BLaER1 (cell line): ENCODE data around the gene CLIP1.

Experiments used
- H3K27ac ChIP-seq: shearing (Covaris generic); formaldehyde crosslinking; 2 replicates; pipeline ENCODE4 v1.8.1; 2022
- H3K27me3 ChIP-seq: shearing (Covaris generic); formaldehyde crosslinking; 2 replicates; pipeline ENCODE4 v1.8.1; 2022
- H3K36me3 ChIP-seq: shearing (Covaris generic); formaldehyde crosslinking; 2 replicates; pipeline ENCODE4 v1.8.1; 2022
- H3K4me1 ChIP-seq: shearing (Covaris generic); formaldehyde crosslinking; 2 replicates; pipeline ENCODE4 v1.8.1; 2022
- H3K4me2 ChIP-seq: shearing (Covaris generic); formaldehyde crosslinking; 2 replicates; pipeline ENCODE4 v1.8.1; 2022
- H3K4me3 ChIP-seq: shearing (Covaris generic); formaldehyde crosslinking; 2 replicates; pipeline ENCODE4 v1.8.1; 2022
- H3K9ac ChIP-seq: shearing (Covaris generic); formaldehyde crosslinking; 2 replicates; pipeline ENCODE4 v1.8.1; 2022
- H3K9me3 ChIP-seq: shearing (Covaris generic); formaldehyde crosslinking; 2 replicates; pipeline ENCODE4 v1.8.1; 2022
- H4K20me1 ChIP-seq: shearing (Covaris generic); formaldehyde crosslinking; 2 replicates; pipeline ENCODE4 v1.8.1; 2022
- Cebpa-rat ChIP-seq: shearing (Covaris generic); IDR thresholded peaks from 2 replicates; pipeline ENCODE4 v1.8.1; 2022

Gene CLIP1

DNA sequence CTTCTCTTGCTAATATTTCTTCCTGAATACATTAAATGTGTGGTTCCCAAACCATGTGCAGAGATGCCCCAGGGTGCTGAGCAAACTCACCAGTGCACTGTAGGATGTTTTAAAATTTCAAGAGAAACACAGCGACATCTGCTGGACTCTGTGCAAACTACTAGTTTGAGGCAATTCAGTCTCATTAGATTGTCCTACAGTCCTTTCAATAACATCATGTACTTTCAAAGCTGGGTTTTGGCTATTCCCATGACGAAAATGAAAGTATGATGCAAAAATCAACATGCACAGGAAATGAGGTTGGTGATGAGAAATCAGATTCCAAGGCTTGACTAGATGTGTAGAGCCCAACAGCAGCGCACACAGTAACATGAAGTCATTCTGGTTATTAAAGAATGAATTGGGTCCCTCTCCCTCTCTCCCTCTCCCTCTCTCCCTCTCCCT is 66.3 kb downstream of the CLIP1 start:
- Histone ChIP-seq H3K4me1 (no peaks in the 10 kb centered on the region), H3K27ac (no peak overlapping the region), H3K27me3 (no peaks in the 10 kb centered on the region), H3K9ac (no peak overlapping the region), H3K9me3 (no peaks in the 10 kb centered on the region), H3K4me3 (no peak overlapping the region), H4K20me1 (no peaks in the 10 kb centered on the region), H3K36me3 (peaks cover 72% of the 10 kb centered on the region), H3K4me2 (no peak overlapping the region)
- TF ChIP-seq Cebpa-rat: no peak

DNA sequence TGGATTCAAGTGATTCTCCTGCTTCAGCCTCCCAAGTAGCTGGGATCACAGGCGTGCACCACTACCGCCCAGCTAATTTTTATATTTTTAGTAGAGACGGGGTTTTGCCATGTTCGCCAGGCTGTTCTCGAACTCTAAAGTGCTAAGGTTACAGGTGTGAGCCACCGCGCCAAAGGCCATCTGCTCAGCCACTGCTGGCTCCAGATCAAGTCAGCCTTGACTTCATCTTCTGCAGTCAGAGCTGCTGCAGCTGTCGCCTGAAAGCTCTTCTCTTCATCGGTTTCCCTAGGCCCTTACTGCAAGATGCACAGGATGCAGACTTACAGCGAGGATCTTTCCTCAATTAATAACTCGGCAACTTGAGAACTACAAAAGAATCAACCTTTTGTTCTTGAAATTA is 66.8 kb downstream of the CLIP1 start:
- no peak for TF ChIP-seq Cebpa-rat
- Histone ChIP-seq H3K27me3 (no peaks in the 10 kb centered on the region), H3K4me2 (no peak overlapping the region), H3K9me3 (no peaks in the 10 kb centered on the region), H3K36me3 (peaks cover 67% of the 10 kb centered on the region), H3K4me3 (no peak overlapping the region), H3K27ac (no peak overlapping the region), H4K20me1 (no peaks in the 10 kb centered on the region), H3K9ac (no peak overlapping the region), H3K4me1 (no peaks in the 10 kb centered on the region)

DNA sequence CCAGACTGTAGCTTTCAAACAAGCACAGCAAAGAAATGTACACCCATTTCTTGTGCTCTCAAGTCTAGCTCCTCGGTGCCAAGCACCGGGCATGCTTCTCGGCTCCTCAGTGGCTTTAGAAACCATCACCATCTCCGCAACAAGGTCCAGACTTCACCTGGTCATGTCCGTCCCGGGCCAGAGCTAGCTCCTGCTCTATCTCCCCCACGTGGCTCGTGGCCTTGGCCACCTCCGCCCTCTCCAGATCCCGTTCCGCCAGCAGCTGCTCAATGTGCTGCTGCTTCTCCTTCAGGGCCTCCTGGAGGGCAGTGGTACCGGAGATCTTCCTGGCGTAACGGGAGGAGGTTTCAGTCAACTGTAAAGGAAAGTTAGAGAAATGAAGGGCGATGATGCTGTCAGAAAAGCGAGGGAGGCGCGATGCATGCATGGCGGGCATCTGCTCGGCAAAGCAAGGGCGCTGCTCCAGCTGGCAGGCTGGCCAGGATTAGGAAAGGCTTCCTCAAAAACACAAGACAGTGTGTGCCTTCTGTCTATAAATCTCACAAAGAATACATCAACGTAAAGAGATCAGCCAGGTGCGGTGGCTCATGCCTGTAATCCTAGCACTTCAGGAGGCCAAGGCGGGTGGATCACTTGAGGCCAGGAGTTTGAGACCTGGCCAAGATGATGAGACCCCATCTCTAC is 67.4 kb downstream of the CLIP1 start:
- Histone ChIP-seq H3K4me3 (no peak overlapping the region), H3K36me3 (peaks cover 66% of the 10 kb centered on the region), H3K9ac (no peak overlapping the region), H3K27me3 (no peaks in the 10 kb centered on the region), H4K20me1 (no peaks in the 10 kb centered on the region), H3K4me2 (no peak overlapping the region), H3K27ac (no peak overlapping the region), H3K9me3 (no peaks in the 10 kb centered on the region), H3K4me1 (no peaks in the 10 kb centered on the region)
- TF ChIP-seq Cebpa-rat: no peak

DNA sequence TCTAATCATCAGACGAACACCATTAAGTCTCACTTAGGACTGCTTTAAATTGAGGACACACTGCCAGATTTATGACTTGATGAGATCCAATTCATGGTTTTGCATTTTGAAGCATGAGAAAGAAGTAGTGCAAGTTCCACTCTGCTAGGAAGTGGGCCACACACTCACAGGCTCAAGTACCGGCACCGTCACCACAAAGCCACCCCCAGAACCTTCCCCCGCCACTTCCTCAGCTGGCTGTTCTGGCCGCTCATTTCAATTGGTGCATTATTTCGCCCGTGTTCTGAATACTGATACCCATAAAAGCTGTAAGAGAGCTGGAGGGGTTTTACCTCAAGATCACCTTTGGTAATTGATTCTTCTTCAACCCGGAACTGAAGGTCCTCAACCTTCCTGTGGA is 70.1 kb downstream of the CLIP1 start:
- no peaks in the 10 kb centered on the region for H3K27me3 ChIP-seq
- H3K9me3 ChIP-seq: no peaks in the 10 kb centered on the region
- H3K27ac ChIP-seq: no peak overlapping the region
- peaks cover 65% of the 10 kb centered on the region for H3K36me3 ChIP-seq
- H3K4me2 ChIP-seq: no peak overlapping the region
- no peak overlapping the region for H3K9ac ChIP-seq
- no peak for TF ChIP-seq Cebpa-rat
- no peak overlapping the region for H3K4me3 ChIP-seq
- no peaks in the 10 kb centered on the region for H3K4me1 ChIP-seq
- H4K20me1 ChIP-seq: no peaks in the 10 kb centered on the region

DNA sequence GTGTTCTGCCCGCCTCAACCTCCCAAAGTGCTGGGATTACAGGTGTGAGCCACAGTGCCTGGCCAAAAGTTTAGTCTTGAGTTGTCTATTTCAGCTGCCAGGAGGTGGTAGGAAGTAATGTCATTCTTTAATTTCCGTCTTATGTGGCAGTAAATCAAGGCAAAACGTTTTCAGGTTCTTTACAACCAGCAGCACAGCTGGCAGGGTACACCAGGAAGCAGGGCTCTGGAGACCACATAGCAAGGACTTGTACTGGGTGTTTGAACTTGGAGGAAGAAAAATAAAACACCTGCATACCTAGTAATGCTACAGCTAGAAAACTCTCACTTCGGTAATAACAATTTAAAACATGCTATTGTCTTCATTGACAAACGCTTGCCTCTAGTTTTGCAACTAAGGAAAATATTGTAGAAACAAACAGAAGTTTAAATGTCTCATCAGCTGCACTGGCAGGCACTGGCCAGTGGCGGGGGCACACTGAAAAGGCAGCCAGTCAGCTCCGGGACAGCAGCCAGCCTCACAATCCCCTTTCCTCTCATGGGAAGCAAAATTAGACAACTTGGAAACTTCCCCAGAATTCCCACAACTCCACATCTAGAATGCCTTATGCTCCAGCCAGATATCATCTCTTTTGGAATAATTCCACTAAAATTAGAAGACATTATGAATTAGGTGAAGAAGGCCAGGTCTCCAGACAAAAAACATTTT is 72.2 kb downstream of the CLIP1 start:
- H3K4me1 ChIP-seq: no peaks in the 10 kb centered on the region
- H3K9ac ChIP-seq: no peak overlapping the region

DNA sequence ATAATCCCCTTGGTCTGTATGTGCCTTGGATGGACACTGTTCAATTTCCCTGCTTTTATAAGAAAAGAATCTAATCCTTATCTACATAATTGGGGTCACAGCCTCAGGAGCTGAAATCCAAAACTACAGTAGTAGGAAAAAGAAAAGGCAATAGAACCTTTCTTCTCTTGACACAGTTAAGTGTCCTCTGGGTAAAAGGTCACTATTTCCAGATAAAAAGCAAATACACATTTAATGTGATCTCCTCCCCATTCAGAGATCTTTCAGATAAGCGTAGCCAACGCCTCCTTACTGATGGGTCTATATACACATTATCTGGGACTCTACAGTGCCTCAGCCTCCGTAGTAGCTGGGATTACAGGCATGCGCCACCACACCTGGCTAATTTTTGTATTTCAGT is 73.4 kb downstream of the CLIP1 start:
- Histone ChIP-seq H3K9me3 (no peaks in the 10 kb centered on the region), H3K27me3 (no peaks in the 10 kb centered on the region), H4K20me1 (no peaks in the 10 kb centered on the region), H3K4me1 (no peaks in the 10 kb centered on the region), H3K4me2 (no peak overlapping the region), H3K27ac (no peak overlapping the region), H3K4me3 (no peak overlapping the region), H3K36me3 (peaks cover 53% of the 10 kb centered on the region), H3K9ac (no peak overlapping the region)
- no peak for TF ChIP-seq Cebpa-rat

More for the DNA sequence above, 72.2 kb downstream of the CLIP1 start:
- H3K9me3 ChIP-seq: no peaks in the 10 kb centered on the region
- no peak overlapping the region for H3K4me3 ChIP-seq
- peaks cover 65% of the 10 kb centered on the region for H3K36me3 ChIP-seq
- H3K27ac ChIP-seq: no peak overlapping the region
- no peak for TF ChIP-seq Cebpa-rat
- H3K27me3 ChIP-seq: no peaks in the 10 kb centered on the region
- H4K20me1 ChIP-seq: no peaks in the 10 kb centered on the region
- H3K4me2 ChIP-seq: no peak overlapping the region

DNA sequence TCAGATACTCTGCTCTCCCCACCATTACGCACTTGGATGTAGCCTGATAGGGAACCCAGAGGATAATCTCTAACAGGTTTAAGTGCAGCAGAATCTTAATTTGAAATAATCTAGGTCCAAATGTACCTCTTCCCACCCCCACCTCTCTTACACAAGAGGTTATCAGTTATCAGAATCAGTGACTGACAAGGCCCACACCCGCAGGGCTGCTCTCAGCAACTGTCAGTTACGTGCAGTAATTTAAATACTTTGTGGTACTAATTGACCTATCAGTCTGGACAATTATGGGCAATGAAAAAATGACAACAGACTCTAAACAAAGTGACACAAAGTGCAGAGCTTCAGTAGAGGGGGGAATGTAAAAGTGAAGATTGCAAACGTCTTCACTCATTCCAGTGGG is 74.0 kb downstream of the CLIP1 start:
- Histone ChIP-seq H3K4me2 (no peak overlapping the region), H3K9me3 (no peaks in the 10 kb centered on the region), H3K27ac (no peak overlapping the region), H3K36me3 (peaks cover 48% of the 10 kb centered on the region), H3K4me3 (no peak overlapping the region), H3K27me3 (no peaks in the 10 kb centered on the region), H3K4me1 (no peaks in the 10 kb centered on the region), H3K9ac (no peak overlapping the region), H4K20me1 (no peaks in the 10 kb centered on the region)
- TF ChIP-seq Cebpa-rat: no peak

DNA sequence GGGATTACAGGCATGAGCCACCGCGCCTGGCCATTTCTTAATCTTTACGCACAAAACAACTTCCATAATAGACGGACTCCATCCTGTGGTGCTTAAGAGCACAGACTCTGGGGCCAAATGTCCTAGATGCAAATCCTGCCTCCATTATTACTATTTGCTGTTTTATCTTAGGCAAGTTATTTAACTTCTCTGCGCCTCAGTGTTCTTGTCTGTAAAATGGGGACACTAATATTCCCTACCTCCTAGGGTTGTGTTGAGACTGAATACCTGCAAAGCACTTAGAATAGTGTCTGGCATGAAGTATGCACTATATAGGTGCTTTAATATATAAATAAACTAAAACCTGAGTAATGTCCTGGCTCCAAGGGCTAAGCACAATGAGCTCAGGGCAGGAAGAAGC is 76.4 kb downstream of the CLIP1 start:
- Histone ChIP-seq H3K9ac (no peak overlapping the region), H3K4me3 (no peak overlapping the region), H3K4me1 (no peaks in the 10 kb centered on the region), H3K27me3 (no peaks in the 10 kb centered on the region), H3K27ac (no peak overlapping the region), H4K20me1 (no peaks in the 10 kb centered on the region), H3K9me3 (no peaks in the 10 kb centered on the region), H3K4me2 (no peak overlapping the region), H3K36me3 (peaks cover 34% of the 10 kb centered on the region)
- TF ChIP-seq Cebpa-rat: no peak

DNA sequence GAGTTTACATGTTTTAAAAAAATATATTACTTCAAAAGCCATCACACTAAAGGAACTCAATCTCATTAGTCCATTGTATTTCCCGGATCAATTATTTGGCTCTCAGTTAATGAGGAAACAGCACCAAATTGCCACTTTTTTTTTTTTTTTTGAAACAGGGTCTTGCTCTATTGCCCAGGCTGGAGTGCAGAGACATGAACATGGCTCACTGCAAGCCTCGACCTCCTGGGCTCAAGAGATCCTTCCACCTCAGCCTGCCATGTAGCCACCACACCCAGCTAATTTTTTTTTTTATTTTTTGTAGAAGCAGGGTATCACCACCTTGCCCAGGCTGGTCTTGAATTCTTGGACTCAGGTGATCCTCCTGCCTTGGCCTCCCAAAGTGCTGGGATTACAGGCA is 77.4 kb downstream of the CLIP1 start:
- Histone ChIP-seq H3K27ac (no peak overlapping the region), H4K20me1 (no peaks in the 10 kb centered on the region), H3K9ac (no peak overlapping the region), H3K27me3 (no peaks in the 10 kb centered on the region), H3K36me3 (peaks cover 29% of the 10 kb centered on the region), H3K4me1 (no peaks in the 10 kb centered on the region), H3K4me2 (no peak overlapping the region), H3K4me3 (no peak overlapping the region), H3K9me3 (no peaks in the 10 kb centered on the region)
- TF ChIP-seq Cebpa-rat: no peak

DNA sequence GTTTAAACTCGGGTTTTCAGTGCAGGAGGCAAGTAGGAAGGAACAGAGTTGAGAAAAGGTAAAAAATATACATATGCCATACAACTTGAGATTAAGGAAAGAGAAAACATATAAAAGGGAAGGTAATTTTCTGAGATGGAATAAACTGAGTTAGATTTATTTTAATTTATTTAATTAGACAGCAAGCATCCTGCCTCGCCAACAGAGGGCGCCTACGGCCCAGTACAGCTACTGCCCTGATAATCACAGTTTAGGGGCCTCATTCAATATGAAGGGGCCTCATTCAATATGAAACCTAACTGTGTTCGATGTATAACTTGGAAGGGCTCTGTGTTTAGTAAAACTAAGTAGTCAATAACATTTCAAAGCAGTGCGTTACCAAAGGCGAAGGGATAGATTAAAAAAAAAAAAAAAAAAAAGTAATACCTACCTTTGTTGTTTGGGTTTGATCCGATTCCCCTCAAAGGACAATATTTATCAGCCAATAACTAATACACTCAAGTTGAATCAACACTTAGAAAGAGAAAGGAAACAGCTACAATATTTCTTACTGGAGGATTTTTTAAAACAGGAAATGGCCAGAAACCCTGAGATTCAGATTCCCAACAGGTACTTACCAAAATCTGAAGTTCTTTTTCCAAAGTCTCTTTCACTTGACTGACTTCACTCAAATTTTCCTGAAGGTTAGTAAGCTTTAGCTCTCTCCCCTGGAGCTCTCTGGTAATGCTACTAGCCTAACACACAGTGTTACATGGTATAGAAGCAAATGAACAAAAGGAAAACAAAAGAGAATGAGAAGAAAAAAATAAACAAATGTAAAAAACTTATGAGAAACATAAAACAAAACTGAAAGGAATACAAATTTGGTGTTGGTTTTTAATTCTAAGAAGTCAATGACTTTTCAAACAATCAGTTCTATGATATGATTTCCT is 86.2 kb downstream of the CLIP1 start:
- H3K27me3 ChIP-seq: no peaks in the 10 kb centered on the region
- H3K9ac ChIP-seq: no peak overlapping the region
- H3K4me3 ChIP-seq: no peak overlapping the region
- H3K27ac ChIP-seq: no peak overlapping the region
- no peak for TF ChIP-seq Cebpa-rat
- H3K4me2 ChIP-seq: no peak overlapping the region
- no peaks in the 10 kb centered on the region for H3K9me3 ChIP-seq
- H3K36me3 ChIP-seq: peaks cover 44% of the 10 kb centered on the region
- no peaks in the 10 kb centered on the region for H4K20me1 ChIP-seq
- H3K4me1 ChIP-seq: no peaks in the 10 kb centered on the region
